Neural cell (in vitro differentiated cells): ENCODE results near the gene CRIP1. TPM values are rescaled to one million over a fixed set of nuclear protein-coding genes. Genes with fewer than 3 reads are reported as not detected.

ENCODE experiments used
- H2AFZ ChIP-seq: fragments of 200-600, 300-800 bp; sonication (generic), shearing (Covaris generic); 2 replicates; pipeline ENCODE4 v1.6.0; 2014; ENCODE audit warnings: low read depth, mild to moderate bottlenecking, antibody characterized with exemption, low read length, moderate library complexity
- H3F3A ChIP-seq: fragments of 200-600 bp; shearing (Covaris generic); 2 replicates; pipeline ENCODE4 v1.6.1; 2016; ENCODE audit warnings: mild to moderate bottlenecking, moderate library complexity, mixed read lengths, antibody characterized with exemption, low read length; ENCODE audit not compliant: insufficient read depth, poor library complexity, severe bottlenecking
- H3K27ac ChIP-seq: fragments of 200-600, 300-800 bp; sonication (generic), shearing (Covaris generic); 2 replicates; pipeline ENCODE4 v1.5.1; 2014; ENCODE audit warnings: mild to moderate bottlenecking, low read length, moderate library complexity
- H3K27me3 ChIP-seq: fragments of 300-800, 200-600 bp; sonication (generic), shearing (Covaris generic); 2 replicates; pipeline ENCODE4 v1.6.0; 2014; ENCODE audit warnings: mild to moderate bottlenecking, low read depth, low read length, moderate library complexity; ENCODE audit not compliant: insufficient read depth
- H3K36me3 ChIP-seq: fragments of 300-800, 200-600 bp; sonication (generic), shearing (Covaris generic); 2 replicates; pipeline ENCODE4 v1.5.1; 2014; ENCODE audit warnings: mild to moderate bottlenecking, antibody characterized with exemption, low read length, moderate library complexity; ENCODE audit not compliant: insufficient read depth
- H3K4me2 ChIP-seq: fragments of 300-800, 200-600 bp; sonication (generic), shearing (Covaris generic); 2 replicates; pipeline ENCODE4 v1.6.0; 2014; ENCODE audit warnings: mild to moderate bottlenecking, low read length
- H3K4me3 ChIP-seq: fragments of 300-800, 200-600 bp; sonication (generic), shearing (Covaris generic); 2 replicates; pipeline ENCODE4 v1.5.1; 2014; ENCODE audit warnings: mild to moderate bottlenecking, low read length, moderate library complexity
- H3K79me2 ChIP-seq: fragments of 200-600 bp; shearing (Covaris generic); replicated peaks from 2 replicates; pipeline ENCODE4 v1.6.0; 2014; ENCODE audit warnings: mild to moderate bottlenecking, low read length, moderate library complexity; ENCODE audit not compliant: insufficient read depth
- H3K9ac ChIP-seq: fragments of 300-800, 200-600 bp; sonication (generic), shearing (Covaris generic); 2 replicates; pipeline ENCODE4 v1.6.1; 2016; ENCODE audit warnings: mild to moderate bottlenecking, low read length, mixed read lengths
- H3K9me2 ChIP-seq: fragments of 200-600 bp; shearing (Covaris generic); 2 replicates; pipeline ENCODE4 v1.6.1; 2016; ENCODE audit warnings: mild to moderate bottlenecking, low read length, mixed read lengths; ENCODE audit not compliant: insufficient read depth
- H3K9me3 ChIP-seq: fragments of 200-600, 300-800 bp; sonication (generic), shearing (Covaris generic); 2 replicates; pipeline ENCODE4 v1.6.1; 2016; ENCODE audit warnings: mild to moderate bottlenecking, mixed run types, low read length, moderate library complexity, mixed read lengths
- H4K20me1 ChIP-seq: fragments of 200-600 bp; shearing (Covaris generic); 2 replicates; pipeline ENCODE4 v1.6.1; 2016; ENCODE audit warnings: mild to moderate bottlenecking, mixed run types; ENCODE audit not compliant: insufficient read depth
- CTCF ChIP-seq: fragments of 450-650 bp; IDR thresholded peaks from 2 replicates; pipeline ENCODE4 v1.5.1; 2014; ENCODE audit warnings: antibody characterized with exemption, mild to moderate bottlenecking, moderate library complexity; ENCODE audit not compliant: poor library complexity, severe bottlenecking
- EP300 ChIP-seq: fragments of 450-650 bp; conservative IDR thresholded peaks from 2 replicates; pipeline ENCODE4 v1.6.1; 2014; ENCODE audit warnings: antibody characterized with exemption, mild to moderate bottlenecking, moderate library complexity; ENCODE audit not compliant: poor library complexity, severe bottlenecking
- EZH2 ChIP-seq: fragments of 200-600, 300-800 bp; shearing (Covaris generic), sonication (generic); IDR thresholded peaks from 2 replicates; pipeline ENCODE4 v1.6.1; 2014; ENCODE audit warnings: antibody characterized with exemption, low read length, borderline replicate concordance, mild to moderate bottlenecking; ENCODE audit not compliant: insufficient read depth, poor library complexity, severe bottlenecking
- MXI1 ChIP-seq: fragments of 450-650 bp; conservative IDR thresholded peaks from 2 replicates; pipeline ENCODE4 v1.6.1; 2014; ENCODE audit warnings: antibody characterized with exemption, mild to moderate bottlenecking; ENCODE audit not compliant: poor library complexity, severe bottlenecking
- POLR2AphosphoS5 ChIP-seq: IDR thresholded peaks from 2 replicates; pipeline ENCODE4 v1.6.1; 2012
- RAD21 ChIP-seq: fragments of 450-650 bp; conservative IDR thresholded peaks from 2 replicates; pipeline ENCODE4 v1.6.1; 2014; ENCODE audit warnings: antibody characterized with exemption, mild to moderate bottlenecking, moderate library complexity
- REST ChIP-seq: IDR thresholded peaks from 2 replicates; pipeline ENCODE4 v1.6.1; 2012; ENCODE audit warnings: borderline replicate concordance
- SMC3 ChIP-seq: fragments of 450-650 bp; conservative IDR thresholded peaks from 2 replicates; pipeline ENCODE4 v1.6.1; 2014; ENCODE audit warnings: antibody characterized with exemption, mild to moderate bottlenecking, moderate library complexity; ENCODE audit not compliant: poor library complexity
- TAF1 ChIP-seq: IDR thresholded peaks from 2 replicates; pipeline ENCODE4 v1.6.1; 2012; ENCODE audit warnings: low read depth
- polyA plus RNA-seq: library from polyadenylated mRNA; depleted of rRNA; stranded (reverse); fragments of >200 nt; gene quantifications from 2 replicates; pipeline ENCODE4 v1.2.3, GENCODE V29; 2014

CRIP1 gene
- polyA plus RNA-seq, 1 donor from 2014 or later = 0.58 TPM

GRCh38 chr14:105473033-105473676 lies 13.5 kb upstream of the CRIP1 start:
- no peaks in the 10 kb centered on the region for H4K20me1 ChIP-seq
- H3K4me2 ChIP-seq = peak overlapping the region; percentile 78

More at GRCh38 chr14:105473033-105473676, 13.5 kb upstream of the CRIP1 start:
- Histone ChIP-seq H3K27me3 (no peaks in the 10 kb centered on the region), H3K27ac (peak overlapping the region; percentile 91), H3K4me3 (peak overlapping the region; percentile 82), H3K36me3 (no peaks in the 10 kb centered on the region), H3K9ac (peak overlapping the region; percentile 88), H3K9me2 (no peaks in the 10 kb centered on the region), H3F3A (no peaks in the 10 kb centered on the region), H3K9me3 (no peaks in the 10 kb centered on the region), H2AFZ (peak overlapping the region; percentile 56), H3K79me2 (peaks cover 28% of the 10 kb centered on the region)
- TF ChIP-seq REST (no peak), EP300 (no peak), TAF1 (no peak), SMC3 (no peak), EZH2 (no peak), CTCF (no peak), MXI1 (no peak), RAD21 (no peak), POLR2AphosphoS5 (no peak)
